Kidney capillary endothelial cell (primary cell): ENCODE results near the gene ZBTB45.

Experiments
- DNase-seq: peaks from one replicate; pipeline ENCODE4 v3.0.0-alpha.2; 2018; ENCODE audit warnings: low spot score

ZBTB45 gene

GRCh38 chr19:58519355-58520256 is at the start of gene ZBTB45:
TSS of gene ZBTB45 (minus strand) at chr19:58519810. CDS start at chr19:58517673, 2,137 bp downstream.
- DNase-seq, result peak; percentile 88

GRCh38 chr19:58568453-58569130 is 49.0 kb upstream of the ZBTB45 start:
- no peak for DNase-seq

GRCh38 chr19:58566989-58567388 is 47.4 kb upstream of the ZBTB45 start:
- no peak for DNase-seq

GRCh38 chr19:58563823-58564222 is 44.2 kb upstream of the ZBTB45 start:
- DNase-seq, result no peak

- DNase-seq, result no peak
Observed at GRCh38 chr19:58563034-58563573, 43.5 kb upstream of the ZBTB45 start.

- DNase-seq, result no peak
Observed at GRCh38 chr19:58562122-58563033, 42.8 kb upstream of the ZBTB45 start.

GRCh38 chr19:58561373-58562121 is 41.9 kb upstream of the ZBTB45 start:
- no peak for DNase-seq

- no peak for DNase-seq
Observed at GRCh38 chr19:58560921-58561320, 41.3 kb upstream of the ZBTB45 start.

GRCh38 chr19:58560007-58560887 is 40.6 kb upstream of the ZBTB45 start:
- no peak for DNase-seq

GRCh38 chr19:58559275-58560006 is 39.8 kb upstream of the ZBTB45 start:
- DNase-seq, result peak; percentile 72

- peak; percentile 99 for DNase-seq
Observed at GRCh38 chr19:58558623-58559274, 39.1 kb upstream of the ZBTB45 start.

GRCh38 chr19:58558066-58558622 is 38.5 kb upstream of the ZBTB45 start, which contains the start of gene UBE2M:
TSS of gene UBE2M (minus strand) at chr19:58558611. CDS start at chr19:58558381, 230 bp downstream.
- DNase-seq, result no peak

GRCh38 chr19:58557221-58558065 is 37.8 kb upstream of the ZBTB45 start:
- DNase-seq, result no peak

GRCh38 chr19:58556622-58557220 is 37.1 kb upstream of the ZBTB45 start:
- DNase-seq, result no peak

GRCh38 chr19:58555920-58556621 is 36.5 kb upstream of the ZBTB45 start:
- DNase-seq, result no peak

GRCh38 chr19:58555369-58555885 is 35.8 kb upstream of the ZBTB45 start:
- DNase-seq, result no peak
